ENCODE results near the gene IGFBP7. TPM values are rescaled to one million over a fixed set of nuclear protein-coding genes. Genes with fewer than 3 reads are reported as not detected.

The IGFBP7 gene
- polyA plus RNA-seq, 1 experiment, result 655 TPM

GRCh38 chr4:57095956-57096355 is 14.2 kb downstream of the IGFBP7 start:
- Histone ChIP-seq H3K27me3 (ENCODE audit: control insufficient read depth, insufficient read depth, low read length) (no peaks in the 10 kb centered on the region), H3K9me3 (ENCODE audit: control insufficient read depth, insufficient read depth, low read length) (no peaks in the 10 kb centered on the region), H3K27ac (ENCODE audit: low read depth, low read length) (no peak overlapping the region), H3K4me3 (ENCODE audit: low read depth, low read length) (no peak overlapping the region)
- ChIA-PET CTCF (interaction anchor here (0.6 kb wide), 2 partner anchors 39 to 58 kb away, joined by 3 to 10 read pairs; no protein-coding TSS in a partner anchor), POLR2A (no interaction called here)
- no peak for DNase-seq (ENCODE audit: low read depth, low spot score)
- TF ChIP-seq CTCF (IDR thresholded peaks at IDR 0.05; ENCODE audit: low read depth, low read length), result no peak

GRCh38 chr4:57095245-57095644 is 14.9 kb downstream of the IGFBP7 start:
- DNase-seq (ENCODE audit: low read depth, low spot score), result no peak
- ChIA-PET POLR2A (no interaction called here), CTCF (interaction anchor here (2.8 kb wide), 1 partner anchor 69 kb away, joined by 13 read pairs; no protein-coding TSS in a partner anchor)
- Histone ChIP-seq H3K9me3 (ENCODE audit: control insufficient read depth, insufficient read depth, low read length) (no peaks in the 10 kb centered on the region), H3K27me3 (ENCODE audit: control insufficient read depth, insufficient read depth, low read length) (no peaks in the 10 kb centered on the region), H3K4me3 (ENCODE audit: low read depth, low read length) (no peak overlapping the region), H3K27ac (ENCODE audit: low read depth, low read length) (no peak overlapping the region)
- TF ChIP-seq CTCF (IDR thresholded peaks at IDR 0.05; ENCODE audit: low read depth, low read length), result no peak

- Histone ChIP-seq H3K9me3 (ENCODE audit: control insufficient read depth, insufficient read depth, low read length) (no peaks in the 10 kb centered on the region), H3K27me3 (ENCODE audit: control insufficient read depth, insufficient read depth, low read length) (no peaks in the 10 kb centered on the region), H3K27ac (ENCODE audit: low read depth, low read length) (no peak overlapping the region), H3K4me3 (ENCODE audit: low read depth, low read length) (no peak overlapping the region)
- POLR2A ChIA-PET, result no interaction called here
- TF ChIP-seq CTCF (IDR thresholded peaks at IDR 0.05; ENCODE audit: low read depth, low read length), result no peak
- CTCF ChIA-PET, result interaction anchor here (2.8 kb wide), 1 partner anchor 69 kb away, joined by 13 read pairs; no protein-coding TSS in a partner anchor
- DNase-seq (ENCODE audit: low read depth, low spot score), result no peak
These were observed 15.4 kb downstream of the IGFBP7 start for GRCh38 chr4:57094832-57095223.

- CTCF ChIA-PET, result interaction anchor here (0.6 to 2.8 kb wide), 5 partner anchors 12 to 70 kb away, joined by 3 to 13 read pairs (median 4); no protein-coding TSS in a partner anchor
These were observed 16.0 kb downstream of the IGFBP7 start for GRCh38 chr4:57093845-57094831.

More at GRCh38 chr4:57093845-57094831, 16.0 kb downstream of the IGFBP7 start:
- H3K9me3 ChIP-seq (ENCODE audit: control insufficient read depth, insufficient read depth, low read length), result no peaks in the 10 kb centered on the region
- no peak overlapping the region for H3K27ac ChIP-seq (ENCODE audit: low read depth, low read length)
- POLR2A ChIA-PET, result no interaction called here
- no peaks in the 10 kb centered on the region for H3K27me3 ChIP-seq (ENCODE audit: control insufficient read depth, insufficient read depth, low read length)
- H3K4me3 ChIP-seq (ENCODE audit: low read depth, low read length), result no peak overlapping the region
- TF ChIP-seq CTCF (IDR thresholded peaks at IDR 0.05; ENCODE audit: low read depth, low read length), result no peak
- DNase-seq (ENCODE audit: low read depth, low spot score), result no peak
